ENCODE measurements around the gene GRIK3. TPM values are rescaled to one million over a fixed set of nuclear protein-coding genes. Genes with fewer than 3 reads are reported as not detected.

GRIK3 gene
- total RNA-seq, 2 donors from 2014 or later: 0.20 to 1.2 TPM

DNA sequence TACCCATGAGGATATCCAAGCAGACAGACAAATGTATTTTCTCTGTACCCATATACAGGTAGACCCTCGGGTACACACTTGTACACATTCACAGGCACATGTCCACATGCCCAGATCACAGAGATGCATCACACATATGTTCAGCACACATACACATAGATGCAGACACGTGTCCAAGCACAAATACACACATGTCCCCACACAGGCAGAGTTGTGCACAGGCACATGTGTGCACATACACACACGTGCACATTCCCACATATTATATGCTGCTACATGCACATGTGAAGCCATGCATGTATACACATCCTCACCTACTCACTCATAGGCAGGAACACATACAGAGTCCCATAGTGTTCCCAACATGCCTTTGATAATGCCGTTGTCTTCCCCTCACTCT lies 219.5 kb downstream of the GRIK3 start:
- no peak for DNase-seq
- Histone ChIP-seq H3K4me3 (no peak overlapping the region), H3K9ac (ENCODE audit: low read depth in 2 of 2, low read length in 2 of 2) (no peak overlapping the region), H3K27me3 (no peaks in the 10 kb centered on the region), H3K27ac (no peak overlapping the region), H3K4me1 (no peaks in the 10 kb centered on the region), H3K36me3 (no peaks in the 10 kb centered on the region), H3K9me3 (no peaks in the 10 kb centered on the region)
- intact Hi-C loops (cut with DNase I): no loop called here
- TF ChIP-seq, protein P1, sequence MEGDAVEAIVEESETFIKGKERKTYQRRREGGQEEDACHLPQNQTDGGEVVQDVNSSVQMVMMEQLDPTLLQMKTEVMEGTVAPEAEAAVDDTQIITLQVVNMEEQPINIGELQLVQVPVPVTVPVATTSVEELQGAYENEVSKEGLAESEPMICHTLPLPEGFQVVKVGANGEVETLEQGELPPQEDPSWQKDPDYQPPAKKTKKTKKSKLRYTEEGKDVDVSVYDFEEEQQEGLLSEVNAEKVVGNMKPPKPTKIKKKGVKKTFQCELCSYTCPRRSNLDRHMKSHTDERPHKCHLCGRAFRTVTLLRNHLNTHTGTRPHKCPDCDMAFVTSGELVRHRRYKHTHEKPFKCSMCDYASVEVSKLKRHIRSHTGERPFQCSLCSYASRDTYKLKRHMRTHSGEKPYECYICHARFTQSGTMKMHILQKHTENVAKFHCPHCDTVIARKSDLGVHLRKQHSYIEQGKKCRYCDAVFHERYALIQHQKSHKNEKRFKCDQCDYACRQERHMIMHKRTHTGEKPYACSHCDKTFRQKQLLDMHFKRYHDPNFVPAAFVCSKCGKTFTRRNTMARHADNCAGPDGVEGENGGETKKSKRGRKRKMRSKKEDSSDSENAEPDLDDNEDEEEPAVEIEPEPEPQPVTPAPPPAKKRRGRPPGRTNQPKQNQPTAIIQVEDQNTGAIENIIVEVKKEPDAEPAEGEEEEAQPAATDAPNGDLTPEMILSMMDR (IDR thresholded peaks at IDR 0.05): no peak

DNA sequence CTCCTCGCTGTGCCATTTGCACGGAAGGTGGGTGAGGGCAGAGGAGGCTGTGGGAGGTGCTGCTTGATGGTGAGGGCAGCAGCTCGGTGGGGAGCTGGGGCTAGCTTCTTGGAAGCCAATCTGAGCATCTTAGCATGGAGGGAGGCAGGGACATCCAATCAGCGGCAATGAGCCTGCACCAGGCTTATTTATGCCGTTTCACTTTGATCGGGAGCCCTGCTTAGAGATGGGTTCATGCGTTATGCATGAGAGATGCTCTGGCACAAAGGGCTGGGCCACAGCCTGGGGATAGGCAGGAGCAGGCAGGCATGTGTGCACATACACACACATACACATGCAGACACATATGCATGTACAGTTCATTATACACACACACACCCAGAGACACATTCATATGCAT lies 220.2 kb downstream of the GRIK3 start:
- intact Hi-C loops (cut with DNase I): no loop called here
- Histone ChIP-seq H3K9me3 (no peaks in the 10 kb centered on the region), H3K4me1 (no peaks in the 10 kb centered on the region), H3K27ac (no peak overlapping the region), H3K27me3 (no peaks in the 10 kb centered on the region), H3K4me3 (no peak overlapping the region), H3K36me3 (no peaks in the 10 kb centered on the region), H3K9ac (ENCODE audit: low read depth in 2 of 2, low read length in 2 of 2) (no peak overlapping the region)
- DNase-seq: no peak
- TF ChIP-seq, protein P1 (IDR thresholded peaks at IDR 0.05): no peak

DNA sequence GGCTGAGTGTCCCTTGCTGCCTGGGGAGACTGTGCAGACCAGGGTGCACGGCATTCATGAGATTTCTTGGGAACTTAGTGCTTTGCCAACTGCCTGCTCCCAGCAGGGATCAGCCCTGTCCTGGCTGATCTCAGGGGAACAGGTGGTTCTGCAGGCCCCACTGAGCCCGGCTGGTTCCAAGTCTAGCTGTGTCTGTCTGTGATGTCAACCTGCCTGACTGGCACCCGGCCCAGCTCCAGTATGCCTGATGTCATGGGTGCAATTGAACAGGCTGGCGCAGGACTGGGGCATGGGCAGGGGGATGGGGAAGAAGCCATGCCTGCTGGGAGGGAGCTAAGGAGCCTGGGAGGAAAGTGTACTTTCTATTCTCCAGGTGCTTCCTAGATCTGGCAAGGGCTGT lies 227.1 kb downstream of the GRIK3 start:
- Histone ChIP-seq H3K4me1 (no peaks in the 10 kb centered on the region), H3K36me3 (no peaks in the 10 kb centered on the region), H3K9me3 (no peaks in the 10 kb centered on the region), H3K9ac (ENCODE audit: low read depth in 2 of 2, low read length in 2 of 2) (no peak overlapping the region), H3K27ac (no peak overlapping the region), H3K27me3 (no peaks in the 10 kb centered on the region), H3K4me3 (no peak overlapping the region)
- no peak for DNase-seq
- intact Hi-C loops (cut with DNase I): no loop called here
- TF ChIP-seq, protein P1 (IDR thresholded peaks at IDR 0.05): no peak

DNA sequence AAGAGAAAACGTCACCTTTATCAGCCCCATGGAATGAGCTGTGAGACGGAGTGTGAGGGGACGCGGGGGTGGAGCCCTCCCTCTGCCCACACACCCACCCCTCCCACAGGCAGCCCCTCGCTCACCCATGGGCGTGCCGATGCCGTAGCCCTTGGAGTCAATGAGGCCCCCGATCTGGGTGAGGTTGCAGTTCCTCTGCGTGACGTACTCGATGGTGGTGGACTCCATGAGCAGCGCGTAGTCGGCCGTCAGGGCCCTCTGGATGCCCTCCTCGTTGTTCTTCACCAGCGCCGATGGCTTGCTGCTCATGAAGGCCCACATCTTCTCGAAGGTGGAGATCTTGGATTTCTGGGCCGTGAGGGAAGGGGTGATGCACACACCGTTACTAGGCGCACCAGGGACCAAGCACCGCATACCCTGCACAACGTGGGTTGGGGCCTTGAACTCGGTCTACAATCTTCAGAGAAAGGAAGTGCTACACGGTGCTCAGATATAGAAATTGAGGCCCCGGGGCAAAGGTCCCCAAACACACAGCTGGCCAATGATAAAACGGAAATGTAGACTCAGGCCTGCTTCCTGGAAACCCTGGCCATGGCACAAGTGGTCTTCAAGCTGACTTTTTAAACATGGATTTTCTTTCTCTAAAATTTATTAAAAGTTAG lies 228.2 kb downstream of the GRIK3 start:
- Histone ChIP-seq H3K9ac (ENCODE audit: low read depth in 2 of 2, low read length in 2 of 2) (no peak overlapping the region), H3K4me3 (no peak overlapping the region), H3K4me1 (no peaks in the 10 kb centered on the region), H3K27ac (no peak overlapping the region), H3K36me3 (no peaks in the 10 kb centered on the region), H3K27me3 (no peaks in the 10 kb centered on the region), H3K9me3 (no peaks in the 10 kb centered on the region)
- intact Hi-C loops (cut with DNase I): no loop called here
- TF ChIP-seq, protein P1 (IDR thresholded peaks at IDR 0.05): no peak
- DNase-seq: no peak

DNA sequence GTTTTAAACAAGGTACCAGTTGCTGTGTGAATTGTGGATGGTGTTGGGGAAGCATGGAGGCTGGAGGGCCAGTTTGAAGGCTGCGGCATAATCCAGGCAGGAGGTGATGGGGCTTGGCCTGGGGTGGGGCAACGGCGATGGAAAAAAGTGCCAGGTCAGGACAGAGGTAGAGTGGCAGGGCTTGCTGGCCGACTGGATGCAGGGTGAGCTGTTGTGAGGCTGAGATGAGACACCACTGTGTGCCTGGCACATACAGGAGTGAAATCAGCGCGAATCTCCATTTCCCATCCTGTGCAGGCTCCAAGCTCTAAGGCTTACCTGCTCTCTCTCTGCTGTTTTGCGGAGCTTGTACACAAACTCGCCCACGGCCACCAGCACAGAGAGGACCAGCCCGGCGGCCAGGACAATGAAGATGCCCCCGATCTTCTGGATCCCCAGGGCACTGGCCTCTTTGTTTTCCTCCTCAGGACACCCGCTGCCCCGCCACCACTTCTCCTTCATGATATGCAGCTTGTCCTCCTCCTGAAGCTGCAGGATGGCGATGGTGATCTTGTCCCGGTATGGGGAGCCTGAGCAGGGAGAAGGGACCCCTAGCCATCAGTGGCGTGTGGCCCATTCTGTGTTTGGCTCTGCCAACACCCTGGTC lies 229.5 kb downstream of the GRIK3 start:
- Histone ChIP-seq H3K9me3 (no peaks in the 10 kb centered on the region), H3K36me3 (no peaks in the 10 kb centered on the region), H3K27me3 (no peaks in the 10 kb centered on the region), H3K27ac (no peak overlapping the region), H3K4me1 (no peaks in the 10 kb centered on the region), H3K9ac (ENCODE audit: low read depth in 2 of 2, low read length in 2 of 2) (no peak overlapping the region), H3K4me3 (no peak overlapping the region)
- DNase-seq: no peak
- TF ChIP-seq, protein P1 (IDR thresholded peaks at IDR 0.05): no peak
- intact Hi-C loops (cut with DNase I): no loop called here

Data from colonic mucosa (tissue), 4 donors.